Activated CD8-positive, alpha-beta memory T cell treated with anti-CD3 and anti-CD28 coated beads, Interleukin-2, amount 50 U/mL, for 4 hours (primary cell): ENCODE data around the gene LRRTM4.
"Not testable (repeated sequence)": the region's sequence is repeated elsewhere in the genome, so short reads cannot be mapped to it uniquely, and the experiment has no call there.

Experiments used
- DNase-seq: peaks from one replicate; pipeline ENCODE4 v3.0.0-alpha.2; 2020

LRRTM4 gene

DNA sequence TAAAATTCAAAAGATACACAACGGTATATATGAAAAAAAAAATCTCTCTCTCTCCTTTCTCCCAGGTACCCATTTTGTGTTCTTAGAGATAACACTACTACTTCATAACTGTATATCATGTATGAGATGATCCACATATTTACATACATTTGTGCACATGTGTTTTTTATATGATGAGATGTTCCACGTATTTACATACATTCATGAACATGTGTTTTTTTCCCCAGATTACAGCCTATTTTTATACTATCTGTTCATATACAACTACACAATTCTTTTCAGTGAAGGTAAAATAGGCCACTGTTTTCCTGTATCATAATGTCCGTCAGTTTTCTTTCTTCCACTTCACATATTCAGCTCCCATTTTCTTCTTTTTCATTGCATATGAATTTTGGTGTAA lies 808.9 kb downstream of the LRRTM4 start:
- no peak for DNase-seq

DNA sequence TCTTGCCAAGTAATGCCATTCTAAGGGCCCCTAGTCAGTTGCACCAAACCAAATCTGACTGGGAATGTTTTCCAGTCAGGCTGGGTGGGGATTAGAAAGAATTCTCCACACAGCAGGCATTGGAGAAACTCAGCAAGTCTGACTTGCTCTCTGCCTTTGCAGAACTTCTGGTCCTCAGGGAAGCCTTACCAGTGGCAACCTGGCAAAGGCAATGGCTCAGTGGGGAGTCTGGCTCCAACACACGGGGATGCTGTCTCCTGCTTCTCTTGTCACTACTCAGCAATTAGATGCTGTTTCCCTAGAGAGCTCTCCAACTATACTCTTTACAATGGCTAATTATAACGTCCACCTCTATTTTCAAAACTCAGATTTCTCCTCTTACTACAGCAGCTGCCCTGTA lies 810.7 kb downstream of the LRRTM4 start:
- no peak for DNase-seq

GRCh38 chr2:76700894-76701293 lies 821.3 kb downstream of the LRRTM4 start:
- DNase-seq = no peak

DNA sequence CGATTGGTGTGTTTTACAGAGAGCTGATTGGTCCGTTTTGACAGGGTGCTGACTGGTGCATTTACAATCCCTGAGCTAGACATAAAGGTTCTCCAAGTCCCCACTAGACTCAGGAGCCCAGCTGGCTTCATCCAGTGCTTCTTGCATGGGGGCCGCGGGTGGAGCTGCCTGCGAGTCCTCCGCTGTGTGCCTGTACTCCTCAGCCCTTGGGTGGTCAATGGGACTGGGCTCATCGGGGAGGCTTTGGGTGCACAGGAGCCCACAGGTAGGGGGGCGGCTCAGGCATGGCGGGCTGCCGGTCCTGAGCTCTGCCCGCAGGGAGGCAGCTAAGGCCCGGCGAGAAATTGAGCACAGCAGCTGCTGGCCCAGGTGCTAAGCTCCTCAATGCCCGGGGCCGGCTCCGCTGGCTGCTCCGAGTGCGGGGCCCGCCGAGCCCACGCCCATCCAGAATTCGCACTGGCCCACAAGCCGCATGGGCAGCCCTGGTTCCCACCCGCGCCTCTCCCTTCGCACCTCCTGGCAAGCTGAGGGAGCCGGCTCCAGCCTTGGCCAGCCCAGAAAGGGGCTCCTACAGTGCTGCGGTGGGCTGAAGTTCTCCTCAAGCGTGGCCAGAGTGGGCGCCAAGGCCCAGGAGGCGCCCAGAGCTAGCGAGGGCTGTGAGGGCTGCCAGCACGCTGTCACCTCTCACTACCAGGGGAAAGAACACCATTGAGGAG lies 824.0 kb downstream of the LRRTM4 start:
- DNase-seq = not testable (repeated sequence)
